HS-5 (cell line): Measurements from ENCODE around the gene ZNF48.
A peak's percentile ranks its signal among the peaks of the same experiment; 100 is the strongest.

Experiments used
- DNase-seq: peaks from one replicate; pipeline ENCODE4 v3.0.0-alpha.2; 2012; ENCODE audit warnings: low read depth

ZNF48 gene

GRCh38 chr16:30395155-30395991, at the start of gene ZNF48:
Gene ZNF48, plus strand, starts transcription at chr16:30395420. Its CDS starts 375 bp downstream, at chr16:30395795.
- no peak for DNase-seq

GRCh38 chr16:30346286-30346685, 48.9 kb upstream of the ZNF48 start:
- no peak for DNase-seq

- no peak for DNase-seq
Measured at GRCh38 chr16:30348113-30348512, 47.1 kb upstream of the ZNF48 start.

- no peak for DNase-seq
Measured at GRCh38 chr16:30348929-30349328, 46.3 kb upstream of the ZNF48 start.

GRCh38 chr16:30349675-30350074, 45.5 kb upstream of the ZNF48 start:
- no peak for DNase-seq

GRCh38 chr16:30350134-30350871, 44.9 kb upstream of the ZNF48 start:
- DNase-seq, result no peak

- no peak for DNase-seq
Measured at GRCh38 chr16:30351001-30351441, 44.2 kb upstream of the ZNF48 start.

- peak; percentile 37 for DNase-seq
Measured at GRCh38 chr16:30351586-30352419, 43.4 kb upstream of the ZNF48 start.

GRCh38 chr16:30352488-30353401, 42.5 kb upstream of the ZNF48 start:
- no peak for DNase-seq

- no peak for DNase-seq
Measured at GRCh38 chr16:30353438-30354129, 41.6 kb upstream of the ZNF48 start.

GRCh38 chr16:30354423-30355143, 40.6 kb upstream of the ZNF48 start:
- no peak for DNase-seq

- peak; percentile 99 for DNase-seq
Measured at GRCh38 chr16:30355144-30355953, 39.9 kb upstream of the ZNF48 start, which contains the start of gene CD2BP2. Gene CD2BP2, minus strand, starts transcription at chr16:30355308. Its CDS starts 627 bp downstream, at chr16:30354681.

- no peak for DNase-seq
Measured at GRCh38 chr16:30355954-30356308, 39.3 kb upstream of the ZNF48 start.

- DNase-seq, result no peak
Measured at GRCh38 chr16:30356401-30357084, 38.7 kb upstream of the ZNF48 start.

- no peak for DNase-seq
Measured at GRCh38 chr16:30357085-30357714, 38.0 kb upstream of the ZNF48 start.

GRCh38 chr16:30357715-30358576, 37.3 kb upstream of the ZNF48 start:
- DNase-seq, result no peak

GRCh38 chr16:30358577-30358936, 36.7 kb upstream of the ZNF48 start:
- DNase-seq, result no peak
